ENCODE results near the gene MYO18B. TPM values are rescaled to one million over a fixed set of nuclear protein-coding genes. Genes with fewer than 3 reads are reported as not detected.

The MYO18B gene
- total and polyA plus RNA-seq, 2 of the 8 experiments (the other 6 are each of a cell fraction or from before 2014, with no cell fraction given), result 0.62 to 0.78 TPM

DNA sequence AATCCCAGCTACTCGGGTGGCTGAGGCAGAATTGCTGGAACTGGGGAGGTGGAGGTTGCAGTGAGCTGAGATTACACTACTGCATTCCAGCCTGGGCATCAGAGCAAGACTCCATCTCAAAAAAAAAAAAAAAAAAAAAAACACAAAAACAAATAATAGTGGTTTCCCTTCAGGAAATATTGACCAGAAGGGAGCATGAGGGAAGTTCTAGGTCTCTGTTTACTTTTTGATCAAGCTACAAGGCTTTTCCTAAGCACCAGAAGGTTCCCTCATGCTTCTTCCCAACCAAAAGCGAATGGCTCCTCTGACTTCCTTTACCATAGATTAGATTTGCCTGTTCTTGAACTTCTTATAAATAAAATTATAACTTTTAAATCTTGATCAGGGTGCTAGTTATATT is 18.3 kb downstream of the MYO18B start:
- Histone ChIP-seq H3K4ac (replicated peaks; ENCODE audit: insufficient read length, low read depth, low read length) (no peak overlapping the region), H3K4me3 (ENCODE audit: extremely low read depth in 1 of 4, insufficient read depth in 2 of 4, low read depth in 3 of 4, low read length in 4 of 4) (no peak overlapping the region), H3K4me2 (ENCODE audit: insufficient read depth in 1 of 2, low read depth in 2 of 2, low read length in 2 of 2) (no peak overlapping the region), H3K9ac (replicated peaks in 1 of 4; ENCODE audit: extremely low read depth in 1 of 4, low read depth in 3 of 4, low read length in 3 of 4) (no peak overlapping the region), H2BK5ac (ENCODE audit: low read depth, low read length) (no peak overlapping the region), H3K27me3 (replicated peaks in 1 of 4; ENCODE audit: control insufficient read depth in 3 of 4, extremely low read depth in 1 of 4, insufficient read depth in 3 of 4, low read length in 3 of 4) (no peaks in the 10 kb centered on the region), H3K4me1 (replicated peaks in 1 of 4; ENCODE audit: control insufficient read depth in 3 of 4, insufficient read depth in 4 of 4, low read length in 3 of 4) (no peaks in the 10 kb centered on the region), H4K91ac (replicated peaks; ENCODE audit: insufficient read length, low read length) (no peak overlapping the region), H4K5ac (ENCODE audit: insufficient read length, low read depth, low read length) (no peak overlapping the region), H3K18ac (ENCODE audit: extremely low read depth, low read length) (no peak overlapping the region), H4K8ac (ENCODE audit: extremely low read depth, insufficient read depth, low read length) (no peak overlapping the region), H3K23me2 (ENCODE audit: low read depth, low read length) (no peaks in the 10 kb centered on the region), H3K79me2 (ENCODE audit: control insufficient read depth in 1 of 2, insufficient read depth in 2 of 2, low read length in 2 of 2) (no peaks in the 10 kb centered on the region), H3K23ac (ENCODE audit: insufficient read length) (no peak overlapping the region), H3K14ac (ENCODE audit: insufficient read length) (no peak overlapping the region), H2BK20ac (ENCODE audit: low read length) (no peak overlapping the region), H3K36me3 (ENCODE audit: control insufficient read depth in 2 of 4, insufficient read depth in 4 of 4, low read length in 3 of 4) (no peaks in the 10 kb centered on the region), H3K56ac (replicated peaks; ENCODE audit: insufficient read length, low read depth, low read length) (no peak overlapping the region), H2BK15ac (ENCODE audit: low read length) (no peak overlapping the region), H3K79me1 (ENCODE audit: low read depth, low read length) (no peaks in the 10 kb centered on the region), H3K27ac (ENCODE audit: low read depth, low read length) (no peak overlapping the region), H4K20me1 (replicated peaks in 1 of 2; ENCODE audit: control insufficient read depth in 1 of 2, insufficient read depth in 2 of 2, low read length in 2 of 2) (no peaks in the 10 kb centered on the region), H2AFZ (ENCODE audit: low read length) (no peak overlapping the region), H3K9me3 (ENCODE audit: insufficient read depth in 2 of 2, low read depth in 1 of 2, low read length in 1 of 2) (no peaks in the 10 kb centered on the region), H2BK12ac (ENCODE audit: low read depth, low read length) (no peak overlapping the region), H2AK5ac (ENCODE audit: low read depth, low read length) (no peak overlapping the region), H2BK120ac (replicated peaks; ENCODE audit: low read depth, low read length) (no peak overlapping the region)
- 86% methylated on average over 2 of the region's 2 CpGs; no CpG with 5 or more reads in 1 of the 2 experiments for WGBS, 2 experiments (ENCODE audit: extremely low coverage in 1 of 2, insufficient coverage in 1 of 2, insufficient read length in 1 of 2, insufficient replicate concordance in 2 of 2, low coverage in 1 of 2, low lambda C conversion rate in 2 of 2, missing lambda C conversion rate in 1 of 2)
- FAIRE-seq (no peak), DNase-seq (ENCODE audit: low read depth in 1 of 2, low spot score in 2 of 2) (no peak)
- CTCF ChIA-PET (ENCODE audit: partially characterized antibody), result interaction anchor here (1.5 to 5.0 kb wide), 2 partner anchors 13 to 216 kb away, joined by 3 to 31 read pairs; no protein-coding TSS in a partner anchor
- POLR2A ChIA-PET (ENCODE audit: partially characterized antibody), result no interaction called here
- TF ChIP-seq GABPA (IDR thresholded peaks at IDR 0.05; ENCODE audit: borderline replicate concordance, insufficient read depth, low read length) (no peak), CHD1 (IDR thresholded peaks at IDR 0.05; ENCODE audit: low read depth, low read length) (no peak), POLR2A (IDR thresholded peaks at IDR 0.05; ENCODE audit: control extremely low read depth in 1 of 2, low read depth in 2 of 2, low read length in 2 of 2) (no peak), EP300 (IDR thresholded peaks at IDR 0.05; ENCODE audit: borderline replicate concordance in 1 of 2, low read depth in 2 of 2, low read length in 2 of 2) (no peak), CBX8 (IDR thresholded peaks at IDR 0.05; ENCODE audit: borderline replicate concordance, low read depth, low read length) (no peak), TAF1 (IDR thresholded peaks at IDR 0.05; ENCODE audit: low read depth, low read length) (no peak), POLR2AphosphoS5 (IDR thresholded peaks at IDR 0.05; ENCODE audit: low read depth, low read length) (no peak), JUND (IDR thresholded peaks at IDR 0.05; ENCODE audit: low read length) (no peak), SUZ12 (IDR thresholded peaks at IDR 0.05; ENCODE audit: low read length) (no peak), TBP (IDR thresholded peaks at IDR 0.05; ENCODE audit: low read depth, low read length) (no peak), SP2 (IDR thresholded peaks at IDR 0.05; ENCODE audit: low read length) (no peak), SIX5 (IDR thresholded peaks at IDR 0.05; ENCODE audit: low read depth, low read length) (no peak)
- TF ChIP-seq, protein P1, sequence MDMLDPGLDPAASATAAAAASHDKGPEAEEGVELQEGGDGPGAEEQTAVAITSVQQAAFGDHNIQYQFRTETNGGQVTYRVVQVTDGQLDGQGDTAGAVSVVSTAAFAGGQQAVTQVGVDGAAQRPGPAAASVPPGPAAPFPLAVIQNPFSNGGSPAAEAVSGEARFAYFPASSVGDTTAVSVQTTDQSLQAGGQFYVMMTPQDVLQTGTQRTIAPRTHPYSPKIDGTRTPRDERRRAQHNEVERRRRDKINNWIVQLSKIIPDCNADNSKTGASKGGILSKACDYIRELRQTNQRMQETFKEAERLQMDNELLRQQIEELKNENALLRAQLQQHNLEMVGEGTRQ (IDR thresholded peaks at IDR 0.05; ENCODE audit: low read length), result no peak
- TF ChIP-seq, protein P2, sequence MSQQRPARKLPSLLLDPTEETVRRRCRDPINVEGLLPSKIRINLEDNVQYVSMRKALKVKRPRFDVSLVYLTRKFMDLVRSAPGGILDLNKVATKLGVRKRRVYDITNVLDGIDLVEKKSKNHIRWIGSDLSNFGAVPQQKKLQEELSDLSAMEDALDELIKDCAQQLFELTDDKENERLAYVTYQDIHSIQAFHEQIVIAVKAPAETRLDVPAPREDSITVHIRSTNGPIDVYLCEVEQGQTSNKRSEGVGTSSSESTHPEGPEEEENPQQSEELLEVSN (IDR thresholded peaks at IDR 0.05), result no peak
